Epithelial cell of esophagus (primary cell): ENCODE results near the gene TBC1D21.

Experiments
- DNase-seq: peaks from one replicate; pipeline ENCODE4 v3.0.0; 2010; ENCODE audit warnings: low read depth
- H3K4me3 ChIP-seq: 2 replicates; pipeline ENCODE4 v1.5.1; 2011; ENCODE audit warnings: mild to moderate bottlenecking, low read length, control low read depth
- TF ChIP-seq, protein P1 (sequence below): IDR thresholded peaks from 2 replicates; pipeline ENCODE4 v1.5.1; 2011; ENCODE audit warnings: low read depth, mild to moderate bottlenecking, low read length, control low read depth, inconsistent platforms; ENCODE audit not compliant: insufficient read depth; ENCODE audit errors: missing control alignments

TBC1D21 gene

GRCh38 chr15:73902121-73903020, 29.0 kb downstream of the TBC1D21 start:
- TF ChIP-seq, protein P1, sequence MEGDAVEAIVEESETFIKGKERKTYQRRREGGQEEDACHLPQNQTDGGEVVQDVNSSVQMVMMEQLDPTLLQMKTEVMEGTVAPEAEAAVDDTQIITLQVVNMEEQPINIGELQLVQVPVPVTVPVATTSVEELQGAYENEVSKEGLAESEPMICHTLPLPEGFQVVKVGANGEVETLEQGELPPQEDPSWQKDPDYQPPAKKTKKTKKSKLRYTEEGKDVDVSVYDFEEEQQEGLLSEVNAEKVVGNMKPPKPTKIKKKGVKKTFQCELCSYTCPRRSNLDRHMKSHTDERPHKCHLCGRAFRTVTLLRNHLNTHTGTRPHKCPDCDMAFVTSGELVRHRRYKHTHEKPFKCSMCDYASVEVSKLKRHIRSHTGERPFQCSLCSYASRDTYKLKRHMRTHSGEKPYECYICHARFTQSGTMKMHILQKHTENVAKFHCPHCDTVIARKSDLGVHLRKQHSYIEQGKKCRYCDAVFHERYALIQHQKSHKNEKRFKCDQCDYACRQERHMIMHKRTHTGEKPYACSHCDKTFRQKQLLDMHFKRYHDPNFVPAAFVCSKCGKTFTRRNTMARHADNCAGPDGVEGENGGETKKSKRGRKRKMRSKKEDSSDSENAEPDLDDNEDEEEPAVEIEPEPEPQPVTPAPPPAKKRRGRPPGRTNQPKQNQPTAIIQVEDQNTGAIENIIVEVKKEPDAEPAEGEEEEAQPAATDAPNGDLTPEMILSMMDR: no peak

GRCh38 chr15:73904026-73904815, 30.9 kb downstream of the TBC1D21 start:
- DNase-seq: no peak
- TF ChIP-seq, protein P1: no peak
- no peak overlapping the region for H3K4me3 ChIP-seq

More at GRCh38 chr15:73902121-73903020, 29.0 kb downstream of the TBC1D21 start:
- no peak overlapping the region for H3K4me3 ChIP-seq
- no peak for DNase-seq

GRCh38 chr15:73905225-73905827, 32.0 kb downstream of the TBC1D21 start:
- no peak for DNase-seq
- TF ChIP-seq, protein P1: no peak

GRCh38 chr15:73906346-73907034, 33.1 kb downstream of the TBC1D21 start:
- H3K4me3 ChIP-seq: no peak overlapping the region
- no peak for DNase-seq

More at GRCh38 chr15:73905225-73905827, 32.0 kb downstream of the TBC1D21 start:
- no peak overlapping the region for H3K4me3 ChIP-seq

GRCh38 chr15:73907035-73907408, 33.7 kb downstream of the TBC1D21 start:
- DNase-seq: no peak
- H3K4me3 ChIP-seq: no peak overlapping the region
- TF ChIP-seq, protein P1: no peak

More at GRCh38 chr15:73906346-73907034, 33.1 kb downstream of the TBC1D21 start:
- TF ChIP-seq, protein P1: no peak
